Renal cortical epithelial cell (primary cell): Measurements from ENCODE around the gene SYTL2. TPM values are rescaled to one million over a fixed set of nuclear protein-coding genes. Genes with fewer than 3 reads are reported as not detected.
A peak's percentile ranks its signal among the peaks of the same experiment; 100 is the strongest.
"Not testable (repeated sequence)": the region's sequence is repeated elsewhere in the genome, so short reads cannot be mapped to it uniquely, and the experiment has no call there.

Source experiments
- DNase-seq: peaks from one replicate; pipeline ENCODE4 v3.0.0-alpha.2; 2011; ENCODE audit warnings: low read depth
- total RNA-seq: library from RNA; depleted of rRNA; stranded (reverse); fragments of >200 nt; gene quantifications from 2 replicates; pipeline ENCODE4 v1.2.3, GENCODE V29; 2014

SYTL2 gene
- total RNA-seq, 1 donor from 2014 or later, result 343 TPM

DNA sequence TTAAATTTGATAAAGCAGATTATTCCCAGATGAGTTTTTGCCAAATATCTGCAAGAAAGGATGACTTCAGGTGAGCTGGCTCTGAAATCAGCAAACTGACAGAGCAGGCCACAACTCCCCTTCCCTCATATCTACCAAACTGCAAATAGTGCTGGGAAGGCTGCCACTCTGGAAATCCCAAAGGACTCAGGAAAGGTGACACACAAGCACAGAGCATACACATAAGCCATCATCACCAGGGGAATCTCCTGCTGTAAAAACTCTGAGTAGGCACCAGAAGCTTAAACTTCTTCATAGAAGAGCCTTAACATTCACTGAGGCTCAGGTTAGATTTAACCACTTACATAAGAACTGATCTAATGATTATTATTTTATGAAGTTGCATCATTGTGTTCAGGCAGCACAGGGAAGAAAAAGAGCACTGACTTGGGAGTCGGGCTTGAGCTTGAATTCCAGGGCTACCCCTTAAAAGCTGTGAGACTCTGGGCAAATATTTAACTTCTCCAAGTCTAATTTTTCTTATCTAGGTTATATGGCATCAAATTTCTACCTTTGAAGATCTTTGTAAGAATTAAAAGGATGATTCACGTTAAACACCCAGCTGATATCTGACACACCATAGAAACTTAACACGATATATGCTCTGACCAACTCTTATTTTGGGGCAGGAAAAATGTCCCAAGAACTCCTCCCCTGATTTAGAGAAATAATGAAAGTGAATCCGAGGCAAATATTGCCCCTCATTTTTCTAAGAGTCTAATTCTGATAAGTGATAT is 15.0 kb downstream of the SYTL2 start:
- DNase-seq, result no peak

DNA sequence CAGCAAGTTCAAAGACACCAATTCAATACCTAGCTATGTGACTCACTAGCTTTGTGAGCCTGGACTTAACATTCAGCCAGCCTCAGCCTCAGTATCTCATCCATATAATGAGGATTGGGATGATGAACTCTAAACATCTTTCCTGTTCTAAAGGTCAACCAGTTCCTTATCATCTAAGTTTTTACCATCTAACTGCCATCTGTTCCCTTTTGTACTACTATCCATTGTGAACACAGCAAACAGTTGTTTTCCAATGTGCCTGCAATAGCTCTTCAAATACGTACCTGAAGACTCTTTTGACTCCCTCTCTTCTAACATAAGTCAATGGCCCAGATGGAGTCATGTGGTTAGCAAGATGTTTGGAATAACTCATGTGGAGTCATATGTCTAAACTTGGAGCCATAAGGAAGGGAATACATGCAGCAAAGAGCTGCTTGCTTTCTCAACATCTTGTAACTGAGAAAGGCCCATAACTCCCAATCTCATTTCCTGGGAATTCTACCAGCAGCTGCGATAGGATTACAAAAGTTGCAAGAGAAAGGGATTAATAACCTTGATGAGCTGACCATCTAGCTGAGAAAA is 19.4 kb downstream of the SYTL2 start:
- peak; percentile 53 for DNase-seq

DNA sequence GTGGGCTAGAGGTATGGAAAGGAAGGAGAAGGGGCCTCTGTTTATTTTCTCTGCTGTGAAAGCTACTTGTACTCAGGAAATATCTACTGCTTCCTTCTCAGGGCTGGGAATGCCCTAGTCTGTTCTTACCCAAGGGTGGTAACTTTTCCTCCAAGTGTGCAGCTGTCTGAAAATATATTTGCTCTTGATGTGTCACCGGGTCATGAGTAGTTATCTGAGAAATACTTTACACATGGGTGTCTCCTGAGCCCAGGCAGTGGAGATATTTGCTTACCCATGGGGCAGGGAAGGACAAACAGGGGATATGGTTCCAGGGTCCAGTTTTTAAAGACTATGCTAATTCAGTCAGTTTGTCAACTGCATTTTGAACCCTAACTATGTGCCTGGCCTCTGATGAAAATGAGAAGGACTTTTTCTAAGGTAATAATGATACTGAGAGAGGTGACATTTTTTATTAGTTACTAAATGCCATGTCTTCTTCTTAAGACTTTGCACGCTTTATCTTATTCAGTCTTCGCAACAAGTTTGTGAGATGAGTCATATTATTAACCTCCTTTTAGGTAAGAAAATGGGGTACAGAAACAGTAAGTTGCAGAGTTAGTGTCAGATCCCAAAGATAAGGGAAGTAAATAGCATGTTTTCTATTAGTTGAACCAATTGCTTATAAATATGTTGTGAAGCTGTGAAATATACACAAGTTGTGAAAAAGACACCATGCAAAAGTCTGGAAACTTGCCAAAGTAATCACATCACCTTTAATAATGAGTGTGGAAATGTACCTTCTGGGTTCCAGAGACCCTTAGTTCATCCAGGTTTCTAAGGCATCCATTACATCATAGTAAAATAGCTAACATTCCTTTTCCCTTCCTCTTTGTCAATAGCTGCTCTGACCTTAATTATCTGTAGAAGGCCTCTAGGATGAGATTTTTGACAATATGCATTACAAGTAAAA is 22.9 kb downstream of the SYTL2 start:
- DNase-seq, result peak; percentile 79

DNA sequence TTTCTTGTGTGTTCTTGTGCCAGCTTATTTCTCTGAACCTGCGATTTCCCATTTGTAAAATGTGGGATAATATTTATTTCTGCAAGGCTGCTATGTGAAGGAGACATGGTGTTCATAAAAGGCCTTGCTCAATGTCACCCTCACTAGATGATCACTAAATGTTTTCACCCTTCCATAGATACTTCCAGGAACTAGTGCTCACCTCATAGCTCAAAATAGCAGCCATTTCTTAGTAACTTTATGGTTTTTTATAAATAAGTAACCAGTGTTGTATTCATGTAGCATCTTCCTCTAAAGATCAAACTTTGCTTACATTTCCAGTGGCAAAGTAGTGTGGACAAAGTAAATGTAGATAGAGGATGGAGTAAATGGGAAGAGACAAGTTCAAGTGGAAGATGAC is 23.8 kb downstream of the SYTL2 start:
- DNase-seq, result no peak

DNA sequence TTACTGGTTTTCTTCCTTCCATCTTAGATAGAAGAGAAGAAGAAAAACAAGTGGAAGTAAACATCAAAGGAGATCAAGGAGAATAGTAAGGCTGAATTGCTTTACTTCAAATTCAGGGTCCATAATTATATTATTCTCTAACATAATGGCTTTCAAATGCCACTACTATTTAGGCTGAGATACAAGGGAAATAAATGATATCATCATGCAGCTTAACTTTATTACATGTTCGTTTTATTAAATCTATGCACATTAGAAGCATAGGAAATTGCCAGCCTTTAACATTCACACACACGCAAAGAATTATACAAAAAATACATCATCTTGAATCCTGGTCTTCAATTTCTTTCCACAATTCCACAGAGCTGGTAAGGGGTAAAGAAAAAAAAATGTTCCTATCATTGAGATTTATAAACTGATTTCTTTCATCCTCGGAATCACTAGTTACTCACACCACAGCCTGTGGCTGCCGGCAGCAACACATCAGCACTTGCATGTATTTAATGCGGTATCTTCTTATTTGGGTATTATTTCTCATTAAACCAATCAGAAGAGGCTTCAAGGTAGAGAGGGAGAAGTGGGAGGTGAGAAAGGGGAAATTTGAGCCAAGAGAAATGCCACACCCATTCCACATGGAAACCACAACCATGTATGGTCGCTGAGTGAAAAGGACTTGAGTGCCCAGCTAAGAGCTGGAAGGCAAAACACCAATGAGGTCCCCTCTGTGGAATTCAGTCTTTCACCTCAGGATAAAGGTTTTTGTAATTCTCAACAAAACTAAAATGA is 26.3 kb downstream of the SYTL2 start:
- no peak for DNase-seq

DNA sequence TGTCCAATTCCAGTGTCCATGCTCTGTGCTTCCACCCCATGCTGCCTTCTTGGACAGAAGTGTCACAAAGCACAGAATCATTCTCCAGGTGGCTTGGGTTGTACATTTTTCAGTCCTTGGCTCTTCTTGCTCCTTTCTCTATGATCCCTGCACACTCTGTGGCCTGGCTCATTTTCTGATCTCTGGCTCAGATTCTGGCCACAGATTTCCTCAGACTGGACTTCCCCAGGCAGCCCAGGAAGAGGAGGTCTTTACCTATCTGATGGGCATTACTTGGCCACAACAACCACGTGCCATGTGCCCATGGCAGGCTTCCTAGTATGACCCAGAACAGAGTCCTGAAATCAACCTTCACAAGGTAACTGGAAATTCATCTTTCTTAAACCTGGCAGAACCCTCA is 27.2 kb downstream of the SYTL2 start:
- DNase-seq, result peak; percentile 61

DNA sequence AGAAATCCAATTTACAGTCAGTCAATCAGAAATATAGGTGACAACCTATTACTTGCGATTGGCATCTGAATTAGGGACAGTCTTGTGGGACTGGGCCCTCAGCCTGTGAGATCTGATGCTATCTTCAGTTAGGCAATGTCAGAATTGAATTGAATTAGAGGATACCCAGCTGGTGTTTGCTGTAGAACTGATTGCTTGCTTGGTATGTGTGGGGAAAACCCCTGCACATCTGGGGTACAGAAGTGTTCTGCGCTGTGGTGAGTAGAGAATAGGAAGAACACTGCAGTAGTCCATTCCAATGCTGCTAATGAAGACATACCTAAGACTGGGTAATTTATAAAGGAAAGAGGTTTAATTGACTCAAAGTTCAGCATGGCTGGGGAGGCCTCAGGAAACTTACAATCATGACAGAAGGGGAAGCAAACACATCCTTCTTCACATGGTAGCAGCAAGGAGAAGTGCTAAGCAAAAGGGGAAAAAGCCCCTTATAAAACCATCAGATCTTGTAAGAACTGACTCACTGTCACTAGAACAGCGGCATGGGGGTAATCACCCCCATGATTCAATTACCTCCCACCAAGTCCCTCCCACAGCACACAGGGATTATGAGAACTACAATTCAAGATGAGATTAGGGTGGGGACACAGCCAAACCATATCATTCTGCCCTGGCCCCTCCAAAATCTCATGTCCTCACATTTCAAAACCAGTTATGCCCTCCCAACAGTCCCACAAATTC is 30.0 kb downstream of the SYTL2 start:
- DNase-seq, result not testable (repeated sequence)

DNA sequence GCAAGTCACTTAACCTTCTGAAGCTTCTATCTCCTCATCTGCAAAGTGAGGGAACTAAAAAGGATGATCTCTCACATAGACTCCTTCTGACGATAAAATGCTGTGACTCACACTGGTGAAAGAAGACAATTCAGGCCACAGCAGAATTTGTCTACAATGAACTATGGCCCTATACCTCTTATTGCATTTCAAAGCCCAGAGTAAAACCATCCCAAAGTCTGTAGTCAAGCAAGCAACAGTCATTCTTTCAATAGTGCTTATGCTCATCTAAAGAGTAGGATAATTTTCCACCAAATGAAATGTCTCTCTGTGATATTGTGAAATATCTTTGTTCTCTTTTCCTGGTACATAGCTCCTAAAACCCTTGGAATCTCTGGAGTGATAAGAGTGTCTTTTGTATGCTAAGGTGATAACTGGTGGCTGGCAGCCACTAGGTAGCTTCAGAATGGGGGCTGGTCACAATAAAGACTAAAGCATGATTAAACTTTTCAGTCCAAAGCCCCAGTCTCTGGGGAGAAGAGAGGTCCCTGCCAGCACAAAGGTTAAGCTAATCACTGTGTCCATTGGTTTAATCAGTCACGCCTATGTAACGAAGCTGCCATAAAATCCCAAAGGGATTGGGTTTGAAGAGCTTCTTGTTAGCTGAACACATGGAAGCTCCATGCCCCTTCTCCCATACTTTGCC is 30.8 kb downstream of the SYTL2 start:
- DNase-seq, result no peak

DNA sequence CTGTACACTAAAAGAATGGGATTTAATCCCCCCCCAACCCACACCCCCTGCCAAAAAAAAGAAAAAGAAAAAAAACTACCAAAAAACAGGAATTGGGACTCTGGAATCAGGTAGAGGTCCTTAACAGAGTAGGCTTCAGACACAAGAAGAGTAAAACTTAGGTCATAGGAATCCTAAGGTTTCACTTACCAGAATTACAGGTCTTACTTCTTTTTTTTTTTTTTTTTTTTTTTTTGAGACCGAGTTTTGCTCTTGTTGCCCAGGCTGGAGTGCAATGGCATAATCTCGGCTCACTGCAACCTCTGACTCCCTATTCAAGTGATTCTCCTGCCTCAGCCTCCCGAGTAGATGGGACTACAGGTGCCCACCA is 33.4 kb downstream of the SYTL2 start:
- not testable (repeated sequence) for DNase-seq

DNA sequence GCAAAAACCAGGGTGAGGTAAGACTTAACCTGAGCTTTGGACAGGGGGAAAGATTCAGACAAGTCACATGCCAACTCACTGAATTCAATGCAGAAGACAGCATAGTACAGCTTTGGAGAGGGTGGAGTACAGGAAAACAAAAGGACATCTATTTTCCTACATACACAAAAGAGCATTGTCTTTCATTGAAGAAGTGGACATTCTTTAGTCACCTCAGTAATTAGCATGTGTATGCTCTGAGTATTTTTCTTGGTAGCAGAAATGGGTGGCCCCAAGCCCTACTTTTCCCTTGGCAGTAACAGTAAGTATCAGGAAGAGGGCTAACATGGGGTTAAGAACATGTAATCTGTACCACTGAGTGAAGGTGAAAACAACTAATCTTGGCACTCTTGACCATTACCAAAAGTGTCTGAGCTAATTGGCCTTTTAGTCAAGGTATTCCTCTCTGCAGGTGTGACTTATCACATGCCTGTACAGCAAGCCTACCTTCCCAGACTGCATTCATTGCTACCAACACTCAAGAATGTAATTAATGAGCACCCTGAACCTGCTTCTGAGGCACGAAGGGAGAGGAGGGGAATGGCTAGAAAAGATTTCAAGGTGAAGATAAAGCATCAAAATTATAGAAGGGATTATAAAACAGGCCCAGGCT is 33.9 kb downstream of the SYTL2 start:
- DNase-seq, result no peak

DNA sequence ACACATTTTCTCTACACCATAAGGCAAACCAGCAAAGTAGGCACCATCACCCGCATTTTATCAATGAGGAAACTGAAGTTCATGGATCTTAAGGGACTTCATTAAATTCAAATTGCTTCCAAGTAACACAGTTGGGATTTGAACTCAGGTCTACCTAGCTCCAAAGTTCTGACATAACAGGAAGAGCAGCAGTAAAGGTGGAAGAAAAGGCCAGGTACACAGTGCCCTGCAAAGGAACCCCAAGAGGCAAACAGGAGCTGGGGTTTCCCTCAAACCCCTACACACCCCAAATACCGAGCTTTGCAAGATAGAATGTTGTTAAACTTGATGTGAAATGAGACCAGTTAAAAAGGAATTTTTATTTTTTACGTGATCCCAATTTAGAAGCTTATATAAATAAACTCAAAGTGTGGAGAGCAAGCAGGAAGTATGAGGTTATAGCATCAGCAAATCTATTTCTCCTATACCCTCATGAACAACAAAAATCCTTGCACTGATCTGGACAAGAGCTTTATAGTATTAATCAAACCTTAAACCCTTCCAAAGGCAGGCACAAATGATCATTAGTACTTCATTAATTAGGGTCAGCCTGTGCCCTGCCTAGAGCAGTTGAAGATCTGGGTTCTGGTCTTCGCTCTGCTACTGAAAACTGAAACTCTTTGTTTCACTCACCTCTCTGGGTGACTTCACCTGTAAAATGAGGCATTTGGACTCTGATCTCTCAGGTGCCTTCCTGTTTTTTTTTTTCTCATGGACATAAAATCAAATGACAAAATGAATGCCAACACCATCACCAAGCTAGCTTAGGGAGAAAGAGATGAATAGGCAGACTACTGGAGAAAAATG is 36.5 kb downstream of the SYTL2 start:
- DNase-seq, result no peak

DNA sequence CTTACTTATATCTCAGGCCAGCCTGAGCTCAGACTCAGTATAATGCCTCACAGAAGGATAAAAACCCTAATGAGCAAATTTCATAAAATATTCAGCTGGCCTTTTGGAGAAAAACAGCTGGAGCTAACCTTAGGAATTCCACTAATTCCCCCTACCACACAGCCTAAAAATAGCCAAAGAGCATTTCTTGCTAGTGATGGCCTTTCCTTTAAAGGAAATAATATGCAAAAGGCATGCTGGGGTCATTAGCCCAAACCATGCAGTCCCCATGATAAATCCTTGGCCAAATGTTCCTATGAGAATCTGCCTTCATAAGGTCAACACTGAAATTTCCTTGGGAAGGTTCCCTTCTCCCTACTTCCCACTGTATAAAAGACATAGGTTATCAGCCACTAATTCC is 38.2 kb downstream of the SYTL2 start:
- DNase-seq, result no peak

DNA sequence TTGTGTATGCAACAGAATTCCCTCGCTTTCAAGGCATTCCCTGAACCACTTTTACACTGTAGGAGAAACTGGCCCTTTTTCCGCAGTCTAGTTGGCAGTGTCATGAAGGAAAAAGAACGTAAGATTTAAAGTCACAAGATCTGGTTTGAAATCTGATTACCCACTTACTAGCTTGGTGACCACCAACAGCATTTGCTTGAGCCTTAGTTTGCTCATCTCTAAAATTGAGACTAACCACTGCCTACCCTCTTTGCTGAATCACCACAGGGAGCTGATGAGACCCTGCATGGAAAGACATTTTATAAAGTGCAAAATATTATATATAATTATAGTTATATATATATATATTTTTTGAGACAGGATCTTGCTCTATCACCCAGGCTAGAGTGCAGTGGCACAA is 39.4 kb downstream of the SYTL2 start:
- no peak for DNase-seq

DNA sequence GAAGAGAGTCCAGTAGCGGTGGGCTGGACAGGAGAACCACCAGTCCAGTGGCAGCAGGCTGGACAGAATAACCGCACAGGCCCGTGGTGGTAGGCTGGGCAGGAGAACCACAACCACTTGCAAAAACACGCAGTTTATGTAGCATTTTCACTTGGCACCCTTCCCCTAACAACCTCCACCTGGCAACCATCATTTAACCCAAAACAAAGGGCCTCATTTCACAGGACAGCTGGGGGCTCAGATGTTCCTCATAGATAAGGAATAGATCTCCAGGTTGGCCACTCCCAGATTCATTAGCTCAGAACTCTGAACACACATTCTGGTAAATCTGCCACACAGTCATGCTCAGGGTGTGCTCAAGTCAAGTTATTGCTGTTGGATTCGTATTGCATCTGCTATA is 41.2 kb downstream of the SYTL2 start:
- no peak for DNase-seq

DNA sequence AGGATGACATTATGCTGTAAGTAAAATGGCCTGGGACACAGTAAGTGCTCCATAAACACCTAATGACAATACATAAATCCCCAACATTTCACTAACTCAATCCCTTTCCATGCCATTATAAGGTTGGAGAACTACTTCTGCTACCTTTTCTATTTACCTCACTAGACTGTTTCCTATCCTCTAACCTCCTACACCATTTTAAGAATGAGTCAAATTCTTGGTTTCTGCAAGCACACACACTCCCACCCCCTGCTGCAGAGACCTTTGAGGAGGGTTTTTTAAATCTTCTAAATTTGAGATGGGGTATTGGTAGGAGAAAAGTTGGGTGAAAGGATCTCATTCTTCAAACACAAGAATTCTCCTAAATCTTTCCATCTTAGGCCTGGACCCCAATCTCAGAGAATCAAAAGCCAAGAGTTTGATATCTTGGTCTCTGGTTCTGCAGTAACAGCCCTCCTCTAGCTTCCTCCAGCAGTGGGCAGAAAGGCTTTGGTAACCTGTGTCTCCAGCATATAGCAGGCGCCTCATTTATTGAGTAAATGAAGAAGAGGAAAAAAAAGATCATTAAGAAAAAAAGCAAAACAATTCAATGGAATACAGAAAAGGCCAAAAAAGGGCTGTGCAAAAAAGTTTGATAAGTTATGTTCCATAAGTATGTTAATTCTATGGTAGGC is 42.3 kb downstream of the SYTL2 start:
- DNase-seq, result no peak

DNA sequence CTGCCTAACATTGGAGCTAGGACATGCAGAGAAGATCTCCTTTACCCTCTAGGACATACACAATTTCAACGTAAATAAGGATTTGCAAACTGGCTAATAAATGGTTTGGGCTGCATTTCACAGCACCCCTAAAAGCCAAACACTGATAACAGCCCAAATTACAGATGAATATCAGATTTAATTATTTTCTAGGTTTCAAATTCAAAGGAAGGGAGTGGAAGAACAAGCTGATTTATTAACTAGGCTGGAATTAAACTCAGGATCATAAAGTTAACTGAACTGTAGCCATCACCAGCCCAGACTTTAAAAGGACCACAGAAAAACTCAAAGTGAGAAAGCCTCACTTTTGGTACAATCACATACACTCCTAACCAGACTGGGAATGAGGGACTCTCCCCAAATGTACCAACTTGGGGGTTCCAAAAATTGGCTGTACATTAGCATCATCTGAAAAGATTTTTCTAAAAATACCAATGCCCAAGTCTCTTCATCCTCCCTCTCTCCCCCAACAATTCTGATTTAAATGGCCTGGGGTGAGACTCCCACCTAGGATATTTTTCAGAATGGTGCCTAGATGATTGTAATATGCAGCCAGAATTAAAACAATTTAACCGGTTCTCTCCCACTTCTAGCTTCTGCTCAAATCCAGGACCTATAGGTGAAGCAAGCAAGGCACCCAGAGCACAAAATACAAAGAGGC is 43.5 kb downstream of the SYTL2 start:
- peak; percentile 85 for DNase-seq

DNA sequence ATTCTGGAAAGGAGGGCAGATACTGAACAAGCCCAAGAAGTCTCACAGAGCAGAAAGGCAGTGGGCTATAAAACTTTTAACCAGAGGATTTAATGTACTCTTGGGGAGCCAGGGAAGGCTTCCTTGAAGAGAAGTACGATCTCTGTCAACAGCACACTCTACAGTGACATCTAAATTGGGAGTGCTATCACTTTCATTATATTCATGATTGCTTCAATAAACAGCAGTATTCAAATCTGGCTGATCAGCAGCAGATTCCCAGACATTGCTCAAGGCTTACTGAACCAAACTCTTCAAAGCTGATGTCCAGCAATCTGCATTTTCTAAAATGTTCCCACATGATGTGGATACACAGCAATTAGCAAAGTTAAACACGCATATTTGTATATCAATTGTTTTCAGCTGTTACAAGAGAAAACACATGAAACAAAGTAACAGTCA is 44.2 kb downstream of the SYTL2 start:
- peak; percentile 93 for DNase-seq

DNA sequence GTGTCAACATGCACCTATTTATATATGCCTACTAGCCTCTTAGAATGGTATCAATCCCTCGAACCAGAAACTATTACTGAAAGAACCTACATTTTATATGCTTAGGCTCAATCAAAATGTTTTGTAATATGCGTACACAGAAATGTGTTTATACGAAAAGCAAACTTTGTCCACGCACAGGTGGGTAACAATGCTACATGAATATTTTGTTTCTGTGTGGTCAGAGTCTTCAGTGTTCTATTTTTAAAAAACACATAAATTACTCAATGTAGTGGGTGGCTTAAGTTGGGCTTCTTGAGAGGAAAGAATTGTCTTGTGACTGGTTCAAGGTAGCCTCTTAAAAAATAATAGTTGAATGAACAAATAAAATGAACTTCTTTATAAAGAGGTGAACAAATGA is 46.1 kb downstream of the SYTL2 start:
- no peak for DNase-seq
